Measurements from ENCODE around the gene CNN3.
A peak's percentile ranks its signal among the peaks of the same experiment; 100 is the strongest.

The CNN3 gene

DNA sequence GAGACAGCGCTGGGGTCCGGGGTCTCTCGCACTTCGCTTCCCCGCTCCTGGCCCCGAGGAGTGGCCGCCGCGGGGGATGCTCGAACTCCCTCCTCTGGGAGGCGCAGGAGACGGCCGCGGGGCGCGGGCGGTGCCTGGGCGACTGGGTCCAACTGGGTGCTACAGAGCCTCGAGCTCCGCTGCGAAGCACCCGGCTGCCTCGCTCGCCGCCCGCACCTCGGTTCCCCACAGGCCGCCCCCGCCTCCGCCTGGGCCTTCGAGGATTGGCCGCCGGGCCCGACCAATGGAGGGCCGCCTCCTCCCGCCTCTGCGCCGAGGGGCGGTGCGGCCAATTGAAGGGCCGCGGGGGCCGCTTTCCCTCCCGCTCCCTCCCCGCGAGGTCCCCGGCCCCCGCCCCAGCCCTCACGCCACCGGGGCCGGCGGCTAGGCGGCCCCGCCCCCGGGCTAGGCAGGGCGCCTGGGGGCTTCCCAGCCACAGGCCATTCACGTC is at the start of gene CNN3 (continued):
- TF ChIP-seq, protein P1, sequence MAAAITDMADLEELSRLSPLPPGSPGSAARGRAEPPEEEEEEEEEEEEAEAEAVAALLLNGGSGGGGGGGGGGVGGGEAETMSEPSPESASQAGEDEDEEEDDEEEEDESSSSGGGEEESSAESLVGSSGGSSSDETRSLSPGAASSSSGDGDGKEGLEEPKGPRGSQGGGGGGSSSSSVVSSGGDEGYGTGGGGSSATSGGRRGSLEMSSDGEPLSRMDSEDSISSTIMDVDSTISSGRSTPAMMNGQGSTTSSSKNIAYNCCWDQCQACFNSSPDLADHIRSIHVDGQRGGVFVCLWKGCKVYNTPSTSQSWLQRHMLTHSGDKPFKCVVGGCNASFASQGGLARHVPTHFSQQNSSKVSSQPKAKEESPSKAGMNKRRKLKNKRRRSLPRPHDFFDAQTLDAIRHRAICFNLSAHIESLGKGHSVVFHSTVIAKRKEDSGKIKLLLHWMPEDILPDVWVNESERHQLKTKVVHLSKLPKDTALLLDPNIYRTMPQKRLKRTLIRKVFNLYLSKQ (tag by site-specific recombination; IDR thresholded peaks at IDR 0.05; ENCODE audit: borderline replicate concordance): no peak
- TF ChIP-seq, protein P2, sequence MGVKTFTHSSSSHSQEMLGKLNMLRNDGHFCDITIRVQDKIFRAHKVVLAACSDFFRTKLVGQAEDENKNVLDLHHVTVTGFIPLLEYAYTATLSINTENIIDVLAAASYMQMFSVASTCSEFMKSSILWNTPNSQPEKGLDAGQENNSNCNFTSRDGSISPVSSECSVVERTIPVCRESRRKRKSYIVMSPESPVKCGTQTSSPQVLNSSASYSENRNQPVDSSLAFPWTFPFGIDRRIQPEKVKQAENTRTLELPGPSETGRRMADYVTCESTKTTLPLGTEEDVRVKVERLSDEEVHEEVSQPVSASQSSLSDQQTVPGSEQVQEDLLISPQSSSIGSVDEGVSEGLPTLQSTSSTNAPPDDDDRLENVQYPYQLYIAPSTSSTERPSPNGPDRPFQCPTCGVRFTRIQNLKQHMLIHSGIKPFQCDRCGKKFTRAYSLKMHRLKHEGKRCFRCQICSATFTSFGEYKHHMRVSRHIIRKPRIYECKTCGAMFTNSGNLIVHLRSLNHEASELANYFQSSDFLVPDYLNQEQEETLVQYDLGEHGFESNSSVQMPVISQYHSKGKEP (tag by site-specific recombination; IDR thresholded peaks at IDR 0.05): no peak
- TF ChIP-seq, protein P3, sequence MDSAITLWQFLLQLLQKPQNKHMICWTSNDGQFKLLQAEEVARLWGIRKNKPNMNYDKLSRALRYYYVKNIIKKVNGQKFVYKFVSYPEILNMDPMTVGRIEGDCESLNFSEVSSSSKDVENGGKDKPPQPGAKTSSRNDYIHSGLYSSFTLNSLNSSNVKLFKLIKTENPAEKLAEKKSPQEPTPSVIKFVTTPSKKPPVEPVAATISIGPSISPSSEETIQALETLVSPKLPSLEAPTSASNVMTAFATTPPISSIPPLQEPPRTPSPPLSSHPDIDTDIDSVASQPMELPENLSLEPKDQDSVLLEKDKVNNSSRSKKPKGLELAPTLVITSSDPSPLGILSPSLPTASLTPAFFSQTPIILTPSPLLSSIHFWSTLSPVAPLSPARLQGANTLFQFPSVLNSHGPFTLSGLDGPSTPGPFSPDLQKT (IDR thresholded peaks at IDR 0.05; ENCODE audit: borderline replicate concordance, low read depth, low read length): no peak
- TF ChIP-seq, protein P4, sequence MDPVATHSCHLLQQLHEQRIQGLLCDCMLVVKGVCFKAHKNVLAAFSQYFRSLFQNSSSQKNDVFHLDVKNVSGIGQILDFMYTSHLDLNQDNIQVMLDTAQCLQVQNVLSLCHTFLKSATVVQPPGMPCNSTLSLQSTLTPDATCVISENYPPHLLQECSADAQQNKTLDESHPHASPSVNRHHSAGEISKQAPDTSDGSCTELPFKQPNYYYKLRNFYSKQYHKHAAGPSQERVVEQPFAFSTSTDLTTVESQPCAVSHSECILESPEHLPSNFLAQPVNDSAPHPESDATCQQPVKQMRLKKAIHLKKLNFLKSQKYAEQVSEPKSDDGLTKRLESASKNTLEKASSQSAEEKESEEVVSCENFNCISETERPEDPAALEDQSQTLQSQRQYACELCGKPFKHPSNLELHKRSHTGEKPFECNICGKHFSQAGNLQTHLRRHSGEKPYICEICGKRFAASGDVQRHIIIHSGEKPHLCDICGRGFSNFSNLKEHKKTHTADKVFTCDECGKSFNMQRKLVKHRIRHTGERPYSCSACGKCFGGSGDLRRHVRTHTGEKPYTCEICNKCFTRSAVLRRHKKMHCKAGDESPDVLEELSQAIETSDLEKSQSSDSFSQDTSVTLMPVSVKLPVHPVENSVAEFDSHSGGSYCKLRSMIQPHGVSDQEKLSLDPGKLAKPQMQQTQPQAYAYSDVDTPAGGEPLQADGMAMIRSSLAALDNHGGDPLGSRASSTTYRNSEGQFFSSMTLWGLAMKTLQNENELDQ (tag by site-specific recombination; IDR thresholded peaks at IDR 0.05; ENCODE audit: low read depth): no peak
- TF ChIP-seq IKZF3 (tag by site-specific recombination; IDR thresholded peaks at IDR 0.05) (no peak), ZNF174 (tag by site-specific recombination; IDR thresholded peaks at IDR 0.05) (no peak), GLIS2 (tag by site-specific recombination; IDR thresholded peaks at IDR 0.05) (peak; percentile 86), ZBTB21 (tag by site-specific recombination; IDR thresholded peaks at IDR 0.05) (no peak), ZNF391 (tag by site-specific recombination; IDR thresholded peaks at IDR 0.05; ENCODE audit: borderline replicate concordance, low read depth) (no peak; the same call in 1 of the 2 replicates), ZNF561 (tag by site-specific recombination; IDR thresholded peaks at IDR 0.05; ENCODE audit: borderline replicate concordance) (no peak; the same call in 1 of the 2 replicates), ZNF510 (tag by site-specific recombination; IDR thresholded peaks at IDR 0.05; ENCODE audit: insufficient replicate concordance) (no peak), KLF9 (tag by site-specific recombination; IDR thresholded peaks at IDR 0.05; ENCODE audit: low read depth) (no peak; the same call in 1 of the 2 replicates), SP7 (tag by site-specific recombination; IDR thresholded peaks at IDR 0.05) (peak; percentile 82), ZNF621 (tag by site-specific recombination; IDR thresholded peaks at IDR 0.05) (no peak), ZNF112 (tag by site-specific recombination; IDR thresholded peaks at IDR 0.05) (no peak), ZNF184 (tag by site-specific recombination; IDR thresholded peaks at IDR 0.05) (no peak)
- TF ChIP-seq, protein P5, sequence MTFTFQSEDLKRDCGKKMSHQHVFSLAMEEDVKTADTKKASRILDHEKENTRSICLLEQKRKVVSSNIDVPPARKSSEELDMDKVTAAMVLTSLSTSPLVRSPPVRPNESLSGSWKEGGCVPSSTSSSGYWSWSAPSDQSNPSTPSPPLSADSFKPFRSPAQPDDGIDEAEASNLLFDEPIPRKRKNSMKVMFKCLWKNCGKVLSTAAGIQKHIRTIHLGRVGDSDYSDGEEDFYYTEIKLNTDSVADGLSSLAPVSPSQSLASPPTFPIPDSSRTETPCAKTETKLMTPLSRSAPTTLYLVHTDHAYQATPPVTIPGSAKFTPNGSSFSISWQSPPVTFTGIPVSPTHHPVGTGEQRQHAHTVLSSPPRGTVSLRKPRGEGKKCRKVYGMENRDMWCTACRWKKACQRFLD (tag by site-specific recombination; IDR thresholded peaks at IDR 0.05): no peak
- TF ChIP-seq, protein P6, sequence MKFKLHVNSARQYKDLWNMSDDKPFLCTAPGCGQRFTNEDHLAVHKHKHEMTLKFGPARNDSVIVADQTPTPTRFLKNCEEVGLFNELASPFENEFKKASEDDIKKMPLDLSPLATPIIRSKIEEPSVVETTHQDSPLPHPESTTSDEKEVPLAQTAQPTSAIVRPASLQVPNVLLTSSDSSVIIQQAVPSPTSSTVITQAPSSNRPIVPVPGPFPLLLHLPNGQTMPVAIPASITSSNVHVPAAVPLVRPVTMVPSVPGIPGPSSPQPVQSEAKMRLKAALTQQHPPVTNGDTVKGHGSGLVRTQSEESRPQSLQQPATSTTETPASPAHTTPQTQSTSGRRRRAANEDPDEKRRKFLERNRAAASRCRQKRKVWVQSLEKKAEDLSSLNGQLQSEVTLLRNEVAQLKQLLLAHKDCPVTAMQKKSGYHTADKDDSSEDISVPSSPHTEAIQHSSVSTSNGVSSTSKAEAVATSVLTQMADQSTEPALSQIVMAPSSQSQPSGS (tag by site-specific recombination; IDR thresholded peaks at IDR 0.05; ENCODE audit: low read depth): no peak
- TF ChIP-seq, protein P7, sequence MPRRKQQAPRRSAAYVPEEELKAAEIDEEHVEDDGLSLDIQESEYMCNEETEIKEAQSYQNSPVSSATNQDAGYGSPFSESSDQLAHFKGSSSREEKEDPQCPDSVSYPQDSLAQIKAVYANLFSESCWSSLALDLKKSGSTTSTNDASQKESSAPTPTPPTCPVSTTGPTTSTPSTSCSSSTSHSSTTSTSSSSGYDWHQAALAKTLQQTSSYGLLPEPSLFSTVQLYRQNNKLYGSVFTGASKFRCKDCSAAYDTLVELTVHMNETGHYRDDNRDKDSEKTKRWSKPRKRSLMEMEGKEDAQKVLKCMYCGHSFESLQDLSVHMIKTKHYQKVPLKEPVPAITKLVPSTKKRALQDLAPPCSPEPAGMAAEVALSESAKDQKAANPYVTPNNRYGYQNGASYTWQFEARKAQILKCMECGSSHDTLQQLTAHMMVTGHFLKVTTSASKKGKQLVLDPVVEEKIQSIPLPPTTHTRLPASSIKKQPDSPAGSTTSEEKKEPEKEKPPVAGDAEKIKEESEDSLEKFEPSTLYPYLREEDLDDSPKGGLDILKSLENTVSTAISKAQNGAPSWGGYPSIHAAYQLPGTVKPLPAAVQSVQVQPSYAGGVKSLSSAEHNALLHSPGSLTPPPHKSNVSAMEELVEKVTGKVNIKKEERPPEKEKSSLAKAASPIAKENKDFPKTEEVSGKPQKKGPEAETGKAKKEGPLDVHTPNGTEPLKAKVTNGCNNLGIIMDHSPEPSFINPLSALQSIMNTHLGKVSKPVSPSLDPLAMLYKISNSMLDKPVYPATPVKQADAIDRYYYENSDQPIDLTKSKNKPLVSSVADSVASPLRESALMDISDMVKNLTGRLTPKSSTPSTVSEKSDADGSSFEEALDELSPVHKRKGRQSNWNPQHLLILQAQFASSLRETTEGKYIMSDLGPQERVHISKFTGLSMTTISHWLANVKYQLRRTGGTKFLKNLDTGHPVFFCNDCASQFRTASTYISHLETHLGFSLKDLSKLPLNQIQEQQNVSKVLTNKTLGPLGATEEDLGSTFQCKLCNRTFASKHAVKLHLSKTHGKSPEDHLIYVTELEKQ (tag by site-specific recombination; IDR thresholded peaks at IDR 0.05; ENCODE audit: borderline replicate concordance): no peak
- TF ChIP-seq, protein P8, sequence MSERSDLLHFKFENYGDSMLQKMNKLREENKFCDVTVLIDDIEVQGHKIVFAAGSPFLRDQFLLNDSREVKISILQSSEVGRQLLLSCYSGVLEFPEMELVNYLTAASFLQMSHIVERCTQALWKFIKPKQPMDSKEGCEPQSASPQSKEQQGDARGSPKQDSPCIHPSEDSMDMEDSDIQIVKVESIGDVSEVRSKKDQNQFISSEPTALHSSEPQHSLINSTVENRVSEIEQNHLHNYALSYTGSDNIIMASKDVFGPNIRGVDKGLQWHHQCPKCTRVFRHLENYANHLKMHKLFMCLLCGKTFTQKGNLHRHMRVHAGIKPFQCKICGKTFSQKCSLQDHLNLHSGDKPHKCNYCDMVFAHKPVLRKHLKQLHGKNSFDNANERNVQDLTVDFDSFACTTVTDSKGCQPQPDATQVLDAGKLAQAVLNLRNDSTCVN (tag by site-specific recombination; optimal IDR thresholded peaks at IDR 0.05): no peak
- TF ChIP-seq, protein P9, sequence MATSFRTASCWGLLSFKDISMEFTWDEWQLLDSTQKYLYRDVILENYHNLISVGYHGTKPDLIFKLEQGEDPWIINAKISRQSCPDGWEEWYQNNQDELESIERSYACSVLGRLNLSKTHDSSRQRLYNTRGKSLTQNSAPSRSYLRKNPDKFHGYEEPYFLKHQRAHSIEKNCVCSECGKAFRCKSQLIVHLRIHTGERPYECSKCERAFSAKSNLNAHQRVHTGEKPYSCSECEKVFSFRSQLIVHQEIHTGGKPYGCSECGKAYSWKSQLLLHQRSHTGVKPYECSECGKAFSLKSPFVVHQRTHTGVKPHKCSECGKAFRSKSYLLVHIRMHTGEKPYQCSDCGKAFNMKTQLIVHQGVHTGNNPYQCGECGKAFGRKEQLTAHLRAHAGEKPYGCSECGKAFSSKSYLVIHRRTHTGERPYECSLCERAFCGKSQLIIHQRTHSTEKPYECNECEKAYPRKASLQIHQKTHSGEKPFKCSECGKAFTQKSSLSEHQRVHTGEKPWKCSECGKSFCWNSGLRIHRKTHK (tag by site-specific recombination; IDR thresholded peaks at IDR 0.05): no peak
- TF ChIP-seq, protein P10, sequence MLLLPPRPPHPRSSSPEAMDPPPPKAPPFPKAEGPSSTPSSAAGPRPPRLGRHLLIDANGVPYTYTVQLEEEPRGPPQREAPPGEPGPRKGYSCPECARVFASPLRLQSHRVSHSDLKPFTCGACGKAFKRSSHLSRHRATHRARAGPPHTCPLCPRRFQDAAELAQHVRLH (tag by site-specific recombination; IDR thresholded peaks at IDR 0.05): 0 out of 2 replicates have a peak, but pooled peaks have one; percentile 40

Data from HEK293 (cell line).